HepG2 (cell line): ENCODE results near the gene NOB1. TPM values are rescaled to one million over a fixed set of nuclear protein-coding genes. Genes with fewer than 3 reads are reported as not detected.

Source experiments
- ATAC-seq: fragments of 200-7000 bp; cut with Tn5 transposase; 3 replicates; pipeline ENCODE4 v1.9.1; 2020; ENCODE audit warnings: mild to moderate bottlenecking, moderate library complexity
- BruUV-seq: library from RNA; stranded (reverse); fragments of 400-500 nt; replicated peaks from 2 replicates; lab custom pipeline; 2021; lab: Mats Ljungman, UMichigan
- CTCF ChIA-PET: fragments of 300-600 bp; formaldehyde crosslinking; extraction: SDS; loops from one replicate; lab custom pipeline; 2021; ENCODE audit warnings: low total read pairs, inconsistent platforms, low intra/inter-chr PET ratio; lab: Yijun Ruan, JAX
- POLR2A ChIA-PET: fragments of 350-600 bp; sonication (Branson Sonifier 250); formaldehyde crosslinking; loops from one replicate; lab custom pipeline; 2020; ENCODE audit warnings: antibody characterized with exemption, inconsistent platforms; lab: Yijun Ruan, JAX
- DNase-seq: peaks from one replicate; pipeline ENCODE4 v3.0.0-alpha.2; 2015; ENCODE audit warnings: low spot score
- FAIRE-seq: peaks from 3 replicates; lab custom pipeline; 2011; peaks lifted over from hg19 to GRCh38; lab: Jason Lieb, UNC
- H2AFZ ChIP-seq: one replicate; pipeline ENCODE4 v1.6.1; 2011; ENCODE audit warnings: low read length, inconsistent platforms
- H3K27ac ChIP-seq: fragments of 300-600 bp; 3 replicates; pipeline ENCODE4 v1.8.0; 2011; ENCODE audit warnings: mixed run types, mild to moderate bottlenecking, mixed read lengths, low read length, inconsistent platforms; ENCODE audit not compliant: insufficient read depth; ENCODE audit errors: extremely low read length
- H3K27me3 ChIP-seq, 2 experiments: fragments of 200-600 bp in 1 of 2; 2 replicates in 1 of 2; 3 replicates in 1 of 2; pipeline versions ENCODE4 v1.6.0 to v1.8.0; 2011; ENCODE audit warnings: low read length in 2 of 2, mild to moderate bottlenecking in 2 of 2, moderate library complexity in 2 of 2, inconsistent platforms in 1 of 2; ENCODE audit not compliant: insufficient read depth in 2 of 2, control insufficient read depth in 1 of 2
- H3K36me3 ChIP-seq, 2 experiments: fragments of 200-600 bp in 1 of 2; replicated peaks in 1 of 2; 2 replicates in 1 of 2; 3 replicates in 1 of 2; pipeline versions ENCODE4 v1.5.1 to v1.8.0; 2011; ENCODE audit warnings: low read length in 2 of 2, inconsistent platforms in 1 of 2; ENCODE audit not compliant: insufficient read depth in 2 of 2, control insufficient read depth in 1 of 2
- H3K4me1 ChIP-seq: 2 replicates; pipeline ENCODE4 v1.5.1; 2012; ENCODE audit warnings: low read length, inconsistent platforms; ENCODE audit not compliant: insufficient read depth
- H3K4me2 ChIP-seq: 2 replicates; pipeline ENCODE4 v1.6.0; 2011; ENCODE audit warnings: low read depth, low read length, inconsistent platforms
- H3K4me3 ChIP-seq, 3 experiments: fragments of 200-600 bp in 1 of 3; sonication (generic), shearing (Covaris generic) in 1 of 3; replicated peaks in 1 of 3; 2 replicates each; pipeline ENCODE4 v1.5.1; 2011 to 2016; ENCODE audit warnings: low read length in 3 of 3, inconsistent platforms in 2 of 3, low read depth in 2 of 3, mild to moderate bottlenecking in 2 of 3, control low read depth in 1 of 3, mixed read lengths in 1 of 3; ENCODE audit not compliant: insufficient read depth in 1 of 3
- H3K79me2 ChIP-seq: one replicate; pipeline ENCODE4 v1.6.1; 2011; ENCODE audit warnings: low read length, inconsistent platforms; ENCODE audit not compliant: insufficient read depth
- H3K9ac ChIP-seq: 2 replicates; pipeline ENCODE4 v1.6.0; 2011; ENCODE audit warnings: mild to moderate bottlenecking, low read depth, low read length, inconsistent platforms; ENCODE audit not compliant: insufficient read depth
- H3K9me3 ChIP-seq: 2 replicates; pipeline ENCODE4 v1.5.1; 2012; ENCODE audit warnings: mild to moderate bottlenecking, low read length
- H4K20me1 ChIP-seq: 2 replicates; pipeline ENCODE4 v1.6.0; 2011; ENCODE audit warnings: inconsistent platforms, mild to moderate bottlenecking, low read length, moderate library complexity; ENCODE audit not compliant: insufficient read depth
- CENPBD1 ChIP-seq: sonication (generic); formaldehyde crosslinking; IDR thresholded peaks from 2 replicates; pipeline ENCODE4 v1.8.0; 2022; ENCODE audit warnings: missing genetic modification reagents, low read depth, mild to moderate bottlenecking, borderline replicate concordance
- CHD4 ChIP-seq: fragments of 200-600 bp; sonication (generic); IDR thresholded peaks from 2 replicates; pipeline ENCODE4 v1.7.0; 2017; ENCODE audit warnings: mild to moderate bottlenecking, low read length, borderline replicate concordance
- GZF1 ChIP-seq: sonication (generic); formaldehyde crosslinking; IDR thresholded peaks from 2 replicates; pipeline ENCODE4 v1.5.1; 2020; ENCODE audit warnings: mild to moderate bottlenecking, missing genetic modification reagents
- HCFC1 ChIP-seq: fragments of 150-350 bp; IDR thresholded peaks from 2 replicates; pipeline ENCODE4 v1.6.1; 2014; ENCODE audit warnings: low read depth, low read length
- HDAC2 ChIP-seq: sonication (generic); formaldehyde crosslinking; IDR thresholded peaks from 2 replicates; pipeline ENCODE4 v1.4.0; 2020; ENCODE audit warnings: missing genetic modification reagents
- HOXA5 ChIP-seq: sonication (generic); formaldehyde crosslinking; IDR thresholded peaks from 2 replicates; pipeline ENCODE4 v1.4.0; 2020; ENCODE audit warnings: missing genetic modification reagents
- MTA3 ChIP-seq: sonication (generic); formaldehyde crosslinking; IDR thresholded peaks from 2 replicates; pipeline ENCODE4 v1.4.0; 2020; ENCODE audit warnings: missing genetic modification reagents
- SIX4 ChIP-seq: sonication (generic); formaldehyde crosslinking; IDR thresholded peaks from 2 replicates; pipeline ENCODE4 v1.4.0; 2020; ENCODE audit warnings: missing genetic modification reagents
- SMC3 ChIP-seq: IDR thresholded peaks from 2 replicates; pipeline ENCODE4 v1.6.1; 2011; ENCODE audit warnings: low read length, improper control_type of control experiment
- SPEN ChIP-seq: sonication (generic); formaldehyde crosslinking; IDR thresholded peaks from 2 replicates; pipeline ENCODE4 v1.5.1; 2020; ENCODE audit warnings: low read depth, mild to moderate bottlenecking, missing genetic modification reagents
- STAT6 ChIP-seq: sonication (generic); formaldehyde crosslinking; IDR thresholded peaks from 2 replicates; pipeline ENCODE4 v1.4.0; 2020; ENCODE audit warnings: missing genetic modification reagents, mild to moderate bottlenecking, borderline replicate concordance
- TSC22D2 ChIP-seq: sonication (generic); formaldehyde crosslinking; IDR thresholded peaks from 2 replicates; pipeline ENCODE4 v1.5.1; 2020; ENCODE audit warnings: missing genetic modification reagents, mild to moderate bottlenecking, borderline replicate concordance
- ZNF331 ChIP-seq: sonication (generic); formaldehyde crosslinking; IDR thresholded peaks from 2 replicates; pipeline ENCODE4 v1.4.0; 2020; ENCODE audit warnings: missing genetic modification reagents
- ZNF383 ChIP-seq: sonication (generic); formaldehyde crosslinking; IDR thresholded peaks from 2 replicates; pipeline ENCODE4 v1.4.0; 2020; ENCODE audit warnings: missing genetic modification reagents, mild to moderate bottlenecking, borderline replicate concordance
- ZNF644 ChIP-seq: IDR thresholded peaks from 2 replicates; pipeline ENCODE4 v1.6.1; 2016; ENCODE audit warnings: low read depth
- WGBS: methylation state at CpG from one replicate; pipeline ENCODE4 v1.1.6; 2017; ENCODE audit warnings: low lambda C conversion rate; 5-methylcytosine and 5-hydroxymethylcytosine counted together
- in situ Hi-C: cut with HindIII; loops from 2 replicates; pipeline ENCODE4 v1.10.0; 2017; ENCODE audit warnings: low pct_unique_long_range_greater_than_20kb; ENCODE audit not compliant: extremely low pct_ligation_motif_present
- intact Hi-C: fragments of 100-400 bp; cut with micrococcal nuclease; formaldehyde crosslinking; loops from one replicate; pipeline ENCODE4 v1.10.0; 2022; ENCODE audit not compliant: unreplicated experiment
- polyA plus RNA-seq, 8 experiments: library from polyadenylated mRNA; depleted of rRNA in 3 of 8; stranded (reverse) in 7 of 8; unstranded in 1 of 8; fragments of >200 nt; fragmentation: Illumina TruSeq in 4 of 8; extraction: Trizol in 4 of 8; gene quantifications; 2 replicates each; pipeline versions ENCODE4 v1.2.1 to v1.2.3, GENCODE V29; 2011 to 2016; ENCODE audit warnings: low read depth in 4 of 8, missing spikeins in 1 of 8, mixed read lengths in 1 of 8; ENCODE audit not compliant: insufficient read depth in 1 of 8
- total RNA-seq, 5 experiments: library from RNA; depleted of rRNA; stranded (reverse); fragments of >200 nt; fragmentation: Illumina TruSeq; extraction: Trizol; gene quantifications; 2 replicates each; pipeline ENCODE4 v1.2.3, GENCODE V29; 2016; ENCODE audit warnings: low read depth in 1 of 5
- TF ChIP-seq, protein P1 (sequence below): sonication (generic); formaldehyde crosslinking; IDR thresholded peaks from 2 replicates; pipeline ENCODE4 v1.4.0; 2020; ENCODE audit warnings: missing genetic modification reagents
- TF ChIP-seq, protein P2 (sequence below): sonication (generic); formaldehyde crosslinking; IDR thresholded peaks from 2 replicates; pipeline ENCODE4 v1.5.0; 2020; ENCODE audit warnings: missing genetic modification reagents

The NOB1 gene
- total and polyA plus RNA-seq, 2 of the 13 experiments (the other 11 are each of a cell fraction or from before 2014, with no cell fraction given) = 47.1 to 162 TPM

DNA sequence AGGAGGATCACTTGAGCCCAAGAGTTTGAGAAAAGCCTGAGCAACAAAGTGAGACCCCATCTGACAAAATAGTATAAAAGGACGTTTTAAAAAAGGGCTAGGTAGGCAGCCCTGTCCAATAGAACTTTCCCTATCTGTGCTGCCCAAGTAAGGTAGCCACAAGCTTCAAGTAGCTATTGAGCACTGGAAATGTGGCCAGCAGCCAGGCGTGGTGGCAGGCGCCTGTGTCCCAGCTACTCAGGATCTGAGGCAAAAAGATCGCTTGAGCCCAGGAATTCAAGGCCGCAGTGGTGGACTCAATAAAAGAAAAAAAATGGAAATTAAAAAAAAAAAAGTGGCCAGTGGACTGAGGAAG, 26.8 kb downstream of the NOB1 start (continued):
- TF ChIP-seq STAT6 (CRISPR knock-in tag) (no peak), HOXA5 (0 out of 2 replicates have a peak, but pooled peaks have one; percentile 14), ZNF331 (CRISPR knock-in tag) (no peak), CHD4 (no peak), TSC22D2 (CRISPR knock-in tag) (no peak)
- TF ChIP-seq, protein P1, sequence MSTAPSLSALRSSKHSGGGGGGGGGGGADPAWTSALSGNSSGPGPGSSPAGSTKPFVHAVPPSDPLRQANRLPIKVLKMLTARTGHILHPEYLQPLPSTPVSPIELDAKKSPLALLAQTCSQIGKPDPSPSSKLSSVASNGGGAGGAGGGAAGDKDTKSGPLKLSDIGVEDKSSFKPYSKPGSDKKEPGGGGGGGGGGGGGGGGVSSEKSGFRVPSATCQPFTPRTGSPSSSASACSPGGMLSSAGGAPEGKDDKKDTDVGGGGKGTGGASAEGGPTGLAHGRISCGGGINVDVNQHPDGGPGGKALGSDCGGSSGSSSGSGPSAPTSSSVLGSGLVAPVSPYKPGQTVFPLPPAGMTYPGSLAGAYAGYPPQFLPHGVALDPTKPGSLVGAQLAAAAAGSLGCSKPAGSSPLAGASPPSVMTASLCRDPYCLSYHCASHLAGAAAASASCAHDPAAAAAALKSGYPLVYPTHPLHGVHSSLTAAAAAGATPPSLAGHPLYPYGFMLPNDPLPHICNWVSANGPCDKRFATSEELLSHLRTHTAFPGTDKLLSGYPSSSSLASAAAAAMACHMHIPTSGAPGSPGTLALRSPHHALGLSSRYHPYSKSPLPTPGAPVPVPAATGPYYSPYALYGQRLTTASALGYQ (CRISPR knock-in tag) = no peak

DNA sequence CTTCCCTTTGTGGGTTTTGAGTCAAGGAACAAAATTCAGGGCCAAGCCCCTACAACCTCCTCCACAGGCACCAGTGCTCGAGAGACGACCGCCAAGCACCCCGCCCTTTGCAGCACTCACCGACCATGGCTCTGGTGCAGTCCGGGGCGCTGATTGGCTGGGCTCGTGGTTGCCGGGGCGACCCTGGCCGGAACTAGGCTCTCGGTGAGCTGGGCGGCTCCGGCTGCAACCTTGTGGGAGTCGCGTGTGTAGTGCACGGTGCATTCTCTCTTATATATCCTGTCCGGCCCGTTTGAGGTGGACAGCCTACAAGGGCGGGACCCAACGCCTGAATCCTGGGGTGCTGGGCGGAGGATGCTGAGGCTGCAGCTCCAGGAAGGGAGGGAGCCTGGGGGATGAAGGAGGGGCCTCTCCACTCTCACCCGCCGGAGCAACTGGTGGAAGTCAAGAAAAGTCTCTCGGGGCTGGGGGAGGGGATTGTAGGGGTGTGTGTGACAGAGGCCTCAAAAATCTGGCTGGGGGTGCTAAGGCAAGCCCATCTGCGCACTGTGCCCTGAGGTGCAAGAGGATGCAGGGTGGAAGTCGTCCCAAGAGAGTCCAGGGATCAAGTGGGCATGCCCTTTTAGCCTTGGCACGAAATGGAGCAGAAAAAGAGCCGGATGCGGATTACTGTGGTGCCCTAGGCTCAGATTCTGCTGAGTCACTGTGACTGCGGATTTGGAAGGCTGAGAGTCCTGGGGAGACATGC, 28.2 kb downstream of the NOB1 start, which contains the start of gene NQO1:
NQO1 (minus strand) TSS at position 248 of the 748 bp plus-strand sequence; CDS start at position 127, 121 bp downstream.
- Histone ChIP-seq H3K36me3 (peaks cover 0 to 1% of the 10 kb centered on the region in 2 experiments; a peak in 2 of 5 replicates), H2AFZ (no peak within 1 kb of the TSS), H3K9me3 (no peaks in the 10 kb centered on the region), H3K27me3 (no peaks in the 10 kb centered on the region), H4K20me1 (no peaks in the 10 kb centered on the region), H3K4me1 (peaks cover 71% of the 10 kb centered on the region), H3K4me3 (peak within 1 kb of the TSS; percentile 58 to 72 (median 72)), H3K9ac (peak within 1 kb of the TSS; percentile 83), H3K27ac (peak within 1 kb of the TSS; percentile 87), H3K4me2 (peak within 1 kb of the TSS; percentile 97), H3K79me2 (peaks cover 54% of the 10 kb centered on the region)
- ChIA-PET POLR2A (interaction anchor here (0.6 to 10.0 kb wide), 15 partner anchors 9 to 395 kb away, joined by 3 to 211 read pairs (median 4); partner anchors contain the start of genes NOB1 and WWP2), CTCF (no interaction called here)
- BruUV-seq = no TSS peak
- in situ Hi-C loops (no loop called here), intact Hi-C loops (loop anchor here (1.0 kb wide), 1 partner anchor 28 kb away; the partner anchor contains the start of gene NOB1)
- FAIRE-seq (peak; percentile 54), ATAC-seq (peak; percentile 89), DNase-seq (peak; percentile 96)
- 41% methylated on average over 30 of the region's 31 CpGs for WGBS
- TF ChIP-seq, protein P2, sequence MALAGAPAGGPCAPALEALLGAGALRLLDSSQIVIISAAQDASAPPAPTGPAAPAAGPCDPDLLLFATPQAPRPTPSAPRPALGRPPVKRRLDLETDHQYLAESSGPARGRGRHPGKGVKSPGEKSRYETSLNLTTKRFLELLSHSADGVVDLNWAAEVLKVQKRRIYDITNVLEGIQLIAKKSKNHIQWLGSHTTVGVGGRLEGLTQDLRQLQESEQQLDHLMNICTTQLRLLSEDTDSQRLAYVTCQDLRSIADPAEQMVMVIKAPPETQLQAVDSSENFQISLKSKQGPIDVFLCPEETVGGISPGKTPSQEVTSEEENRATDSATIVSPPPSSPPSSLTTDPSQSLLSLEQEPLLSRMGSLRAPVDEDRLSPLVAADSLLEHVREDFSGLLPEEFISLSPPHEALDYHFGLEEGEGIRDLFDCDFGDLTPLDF (CRISPR knock-in tag) = no peak
- TF ChIP-seq SPEN (peak; percentile 52; the same call in 1 of the 2 replicates), MTA3 (CRISPR knock-in tag) (no peak), ZNF644 (CRISPR knock-in tag) (no peak), CENPBD1 (CRISPR knock-in tag) (no peak), SMC3 (no peak), GZF1 (0 out of 2 replicates have a peak, but pooled peaks have one; percentile 34), HDAC2 (CRISPR knock-in tag) (peak; percentile 39; the same call in 1 of the 2 replicates), ZNF383 (CRISPR knock-in tag) (peak; percentile 43; the same call in 1 of the 2 replicates), HCFC1 (no peak), SIX4 (CRISPR knock-in tag) (no peak)
